ENCODE results near the gene ETV5. TPM values are rescaled to one million over a fixed set of nuclear protein-coding genes. Genes with fewer than 3 reads are reported as not detected.

The ETV5 gene
- polyA plus RNA-seq, 1 of the 3 experiments (the other 2 are of a cell fraction), result 20.9 TPM

DNA sequence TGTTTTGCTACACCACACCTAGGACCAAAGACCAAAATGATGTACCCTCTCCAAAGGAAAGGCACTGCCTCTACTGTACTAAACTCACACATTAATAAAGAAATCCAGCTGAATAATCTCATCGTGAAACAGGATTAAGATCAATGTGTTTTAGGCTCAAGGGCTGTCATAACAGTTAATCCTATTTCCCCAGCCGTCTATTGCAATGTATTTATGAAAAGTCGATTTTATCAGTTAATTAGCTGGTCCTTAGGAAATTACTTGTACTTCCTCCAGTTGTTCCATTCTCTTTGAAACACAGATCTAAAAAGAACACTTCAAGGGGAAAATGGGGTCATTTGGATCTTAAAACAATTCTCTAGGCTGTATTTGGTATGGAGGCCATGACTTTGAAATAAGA is 8.5 kb downstream of the ETV5 start:
- peaks cover 40 to 49% of the 10 kb centered on the region in 2 experiments for H3K4me1 ChIP-seq (ENCODE audit: control insufficient read depth in 1 of 2, insufficient read depth in 2 of 2, low read depth in 1 of 2, low read length in 1 of 2)
- peak overlapping the region in 1 of 2 experiments; percentile 98; a peak in 1 of 4 replicates for H3K27ac ChIP-seq (ENCODE audit: low read depth in 2 of 2, low read length in 1 of 2)
- CTCF ChIA-PET, result interaction anchor here (1.2 kb wide), 1 partner anchor 440 kb away, joined by 5 read pairs; no protein-coding TSS in a partner anchor
- H3K4me3 ChIP-seq (ENCODE audit: low read depth in 2 of 2, low read length in 1 of 2), result no peak overlapping the region
- DNase-seq, result no peak
- no peak overlapping the region for H3K9ac ChIP-seq
- H3K9me2 ChIP-seq, result no peaks in the 10 kb centered on the region
- no peak overlapping the region for H3K4me2 ChIP-seq
- 47% methylated on average over 3 of the region's 3 CpGs for WGBS (ENCODE audit: low lambda C conversion rate)
- no peak for TF ChIP-seq TEAD4 (IDR thresholded peaks at IDR 0.05; ENCODE audit: borderline replicate concordance, insufficient read depth)
- TF ChIP-seq FOXM1 (IDR thresholded peaks at IDR 0.05; ENCODE audit: low read depth), result no peak
- TF ChIP-seq, protein P1, sequence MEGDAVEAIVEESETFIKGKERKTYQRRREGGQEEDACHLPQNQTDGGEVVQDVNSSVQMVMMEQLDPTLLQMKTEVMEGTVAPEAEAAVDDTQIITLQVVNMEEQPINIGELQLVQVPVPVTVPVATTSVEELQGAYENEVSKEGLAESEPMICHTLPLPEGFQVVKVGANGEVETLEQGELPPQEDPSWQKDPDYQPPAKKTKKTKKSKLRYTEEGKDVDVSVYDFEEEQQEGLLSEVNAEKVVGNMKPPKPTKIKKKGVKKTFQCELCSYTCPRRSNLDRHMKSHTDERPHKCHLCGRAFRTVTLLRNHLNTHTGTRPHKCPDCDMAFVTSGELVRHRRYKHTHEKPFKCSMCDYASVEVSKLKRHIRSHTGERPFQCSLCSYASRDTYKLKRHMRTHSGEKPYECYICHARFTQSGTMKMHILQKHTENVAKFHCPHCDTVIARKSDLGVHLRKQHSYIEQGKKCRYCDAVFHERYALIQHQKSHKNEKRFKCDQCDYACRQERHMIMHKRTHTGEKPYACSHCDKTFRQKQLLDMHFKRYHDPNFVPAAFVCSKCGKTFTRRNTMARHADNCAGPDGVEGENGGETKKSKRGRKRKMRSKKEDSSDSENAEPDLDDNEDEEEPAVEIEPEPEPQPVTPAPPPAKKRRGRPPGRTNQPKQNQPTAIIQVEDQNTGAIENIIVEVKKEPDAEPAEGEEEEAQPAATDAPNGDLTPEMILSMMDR (IDR thresholded peaks at IDR 0.05), result no peak
- TF ChIP-seq NFIC (IDR thresholded peaks at IDR 0.05; ENCODE audit: borderline replicate concordance), result no peak
- H3K36me3 ChIP-seq (replicated peaks in 1 of 2; ENCODE audit: control insufficient read depth in 1 of 2, insufficient read depth in 2 of 2, low read length in 1 of 2), result peaks cover 26 to 28% of the 10 kb centered on the region in 2 experiments
- peaks cover 32% of the 10 kb centered on the region for H3F3A ChIP-seq (replicated peaks; ENCODE audit: insufficient read depth)
- H3K79me2 ChIP-seq (ENCODE audit: insufficient read depth), result peaks cover 27% of the 10 kb centered on the region
- no peak overlapping the region for H2AFZ ChIP-seq (ENCODE audit: low read depth)
- no peaks in the 10 kb centered on the region for H4K20me1 ChIP-seq (ENCODE audit: insufficient read depth)
- H3K27me3 ChIP-seq (ENCODE audit: insufficient read depth), result no peaks in the 10 kb centered on the region
- no peaks in the 10 kb centered on the region for H3K9me3 ChIP-seq
- POLR2A ChIA-PET, result no interaction called here

DNA sequence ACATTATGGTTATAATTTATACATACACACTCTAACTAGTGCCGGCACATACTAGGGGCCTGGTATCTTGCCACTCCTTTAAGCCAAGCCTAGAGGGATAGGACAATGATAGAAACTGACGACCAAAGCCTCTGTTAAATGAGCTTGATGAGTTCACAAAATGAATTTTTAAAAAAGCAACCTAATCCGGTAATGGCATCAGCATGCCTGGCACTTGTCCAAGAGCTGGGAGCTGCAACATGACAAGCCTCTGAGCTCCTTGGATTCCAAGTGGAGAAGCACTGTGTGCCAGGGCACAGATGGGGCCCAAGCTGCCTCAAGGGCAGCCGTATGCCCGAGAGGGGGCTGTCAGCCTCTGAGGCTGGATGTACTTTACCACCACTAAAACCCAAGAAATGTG is 9.7 kb downstream of the ETV5 start:
- Histone ChIP-seq H3K4me1 (ENCODE audit: control insufficient read depth in 1 of 2, insufficient read depth in 2 of 2, low read depth in 1 of 2, low read length in 1 of 2) (peaks cover 40 to 45% of the 10 kb centered on the region in 2 experiments), H3K9me2 (no peaks in the 10 kb centered on the region), H3F3A (replicated peaks; ENCODE audit: insufficient read depth) (peaks cover 20% of the 10 kb centered on the region), H2AFZ (ENCODE audit: low read depth) (no peak overlapping the region), H3K4me2 (peak overlapping the region; percentile 84), H4K20me1 (ENCODE audit: insufficient read depth) (no peaks in the 10 kb centered on the region), H3K9ac (no peak overlapping the region), H3K27me3 (ENCODE audit: insufficient read depth) (no peaks in the 10 kb centered on the region), H3K36me3 (replicated peaks in 1 of 2; ENCODE audit: control insufficient read depth in 1 of 2, insufficient read depth in 2 of 2, low read length in 1 of 2) (peaks cover 20 to 34% of the 10 kb centered on the region in 2 experiments), H3K9me3 (no peaks in the 10 kb centered on the region), H3K79me2 (ENCODE audit: insufficient read depth) (peaks cover 17% of the 10 kb centered on the region), H3K4me3 (ENCODE audit: low read depth in 2 of 2, low read length in 1 of 2) (no peak overlapping the region), H3K27ac (ENCODE audit: low read depth in 2 of 2, low read length in 1 of 2) (peak overlapping the region; percentile 57 to 98)
- ChIA-PET CTCF (interaction anchor here (0.7 to 3.6 kb wide), 6 partner anchors 9 to 700 kb away, joined by 3 to 19 read pairs (median 5); partner anchors contain the start of gene ETV5), POLR2A (no interaction called here)
- peak; percentile 63 for DNase-seq
- no peak for TF ChIP-seq EP300 (IDR thresholded peaks at IDR 0.05; ENCODE audit: borderline replicate concordance in 1 of 2, low read depth in 1 of 2, low read length in 1 of 2)
- TF ChIP-seq EZH2phosphoT487 (IDR thresholded peaks at IDR 0.05; ENCODE audit: borderline replicate concordance, low read depth), result no peak
- peak; percentile 64 for TF ChIP-seq TCF12 (IDR thresholded peaks at IDR 0.05)
- no peak for TF ChIP-seq RFX5 (IDR thresholded peaks at IDR 0.05; ENCODE audit: low read length)
- TF ChIP-seq FOXM1 (IDR thresholded peaks at IDR 0.05; ENCODE audit: low read depth), result no peak
- no peak for TF ChIP-seq GATA2 (CRISPR knock-in tag; IDR thresholded peaks at IDR 0.05)
- TF ChIP-seq MXI1 (IDR thresholded peaks at IDR 0.05; ENCODE audit: low read depth, low read length), result peak; percentile 41; the same call in 1 of the 2 replicates
- no peak for TF ChIP-seq JUND (IDR thresholded peaks at IDR 0.05)
- TF ChIP-seq RAD21 (IDR thresholded peaks at IDR 0.05; ENCODE audit: low read length), result peak; percentile 6; the same call in 1 of the 2 replicates
- 0 out of 2 replicates have a peak, but pooled peaks have one; percentile 16 for TF ChIP-seq POLR2AphosphoS5 (IDR thresholded peaks at IDR 0.05; ENCODE audit: low read depth, low read length)
- TF ChIP-seq, protein P1 (IDR thresholded peaks at IDR 0.05), result no peak
- no peak for TF ChIP-seq ELF1 (IDR thresholded peaks at IDR 0.05)
- no peak for TF ChIP-seq FOXJ3 (CRISPR knock-in tag; IDR thresholded peaks at IDR 0.05)
- TF ChIP-seq RCOR1 (IDR thresholded peaks at IDR 0.05; ENCODE audit: low read length), result no peak; the same call in 1 of the 2 replicates
- no peak for TF ChIP-seq MEF2A (IDR thresholded peaks at IDR 0.05; ENCODE audit: borderline replicate concordance, low read depth)
- TF ChIP-seq, protein P2, sequence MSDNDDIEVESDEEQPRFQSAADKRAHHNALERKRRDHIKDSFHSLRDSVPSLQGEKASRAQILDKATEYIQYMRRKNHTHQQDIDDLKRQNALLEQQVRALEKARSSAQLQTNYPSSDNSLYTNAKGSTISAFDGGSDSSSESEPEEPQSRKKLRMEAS (IDR thresholded peaks at IDR 0.05; ENCODE audit: low read depth), result peak; percentile 59; the same call in 1 of the 2 replicates
- no peak for TF ChIP-seq TAF1 (IDR thresholded peaks at IDR 0.05; ENCODE audit: borderline replicate concordance, low read depth, low read length)
- TF ChIP-seq NFIC (IDR thresholded peaks at IDR 0.05; ENCODE audit: borderline replicate concordance), result peak; percentile 90
- no peak for TF ChIP-seq YY1 (IDR thresholded peaks at IDR 0.05; ENCODE audit: low read depth)
- TF ChIP-seq, protein P3, sequence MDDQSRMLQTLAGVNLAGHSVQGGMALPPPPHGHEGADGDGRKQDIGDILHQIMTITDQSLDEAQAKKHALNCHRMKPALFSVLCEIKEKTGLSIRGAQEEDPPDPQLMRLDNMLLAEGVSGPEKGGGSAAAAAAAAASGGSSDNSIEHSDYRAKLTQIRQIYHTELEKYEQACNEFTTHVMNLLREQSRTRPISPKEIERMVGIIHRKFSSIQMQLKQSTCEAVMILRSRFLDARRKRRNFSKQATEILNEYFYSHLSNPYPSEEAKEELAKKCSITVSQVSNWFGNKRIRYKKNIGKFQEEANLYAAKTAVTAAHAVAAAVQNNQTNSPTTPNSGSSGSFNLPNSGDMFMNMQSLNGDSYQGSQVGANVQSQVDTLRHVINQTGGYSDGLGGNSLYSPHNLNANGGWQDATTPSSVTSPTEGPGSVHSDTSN (IDR thresholded peaks at IDR 0.05), result 0 out of 2 replicates have a peak, but pooled peaks have one; percentile 21
- 14% methylated on average over 3 of the region's 5 CpGs for WGBS (ENCODE audit: low lambda C conversion rate)
